Osteocyte (in vitro differentiated cells): ENCODE measurements around the gene EBF4. TPM values are rescaled to one million over a fixed set of nuclear protein-coding genes. Genes with fewer than 3 reads are reported as not detected.

Experiments used
- DNase-seq: peaks from one replicate; pipeline ENCODE4 v3.0.0; 2021; ENCODE audit warnings: mixed read lengths; ENCODE audit not compliant: unreplicated experiment; ENCODE audit errors: extremely low spot score
- H3K27ac Mint-ChIP-seq: one replicate; pipeline ENCODE4 v1.8.0; 2021; ENCODE audit warnings: mild to moderate bottlenecking, mixed read lengths; ENCODE audit not compliant: unreplicated experiment
- H3K27me3 Mint-ChIP-seq: one replicate; pipeline ENCODE4 v1.8.0; 2021; ENCODE audit warnings: mixed read lengths; ENCODE audit not compliant: unreplicated experiment
- H3K36me3 Mint-ChIP-seq: one replicate; pipeline ENCODE4 v1.8.0; 2021; ENCODE audit warnings: mixed read lengths; ENCODE audit not compliant: unreplicated experiment
- H3K4me1 Mint-ChIP-seq: one replicate; pipeline ENCODE4 v1.8.0; 2021; ENCODE audit warnings: mixed read lengths; ENCODE audit not compliant: unreplicated experiment
- H3K4me3 Mint-ChIP-seq: one replicate; pipeline ENCODE4 v1.8.0; 2021; ENCODE audit warnings: mild to moderate bottlenecking, moderate library complexity, mixed read lengths; ENCODE audit not compliant: unreplicated experiment
- H3K9me3 Mint-ChIP-seq: one replicate; pipeline ENCODE4 v1.8.0; 2021; ENCODE audit warnings: mixed read lengths; ENCODE audit not compliant: unreplicated experiment
- CTCF ChIP-seq: fragments of 200-600 bp; sonication (generic); IDR thresholded peaks from 2 replicates; pipeline ENCODE4 v1.5.0; 2021; ENCODE audit warnings: antibody characterized with exemption, mild to moderate bottlenecking, moderate library complexity
- total RNA-seq: library from RNA; stranded (reverse); gene quantifications from 2 replicates; pipeline ENCODE4 v1.2.1, GENCODE V29; 2021

The EBF4 gene
- total RNA-seq, 1 donor from 2014 or later: 12.8 TPM

DNA sequence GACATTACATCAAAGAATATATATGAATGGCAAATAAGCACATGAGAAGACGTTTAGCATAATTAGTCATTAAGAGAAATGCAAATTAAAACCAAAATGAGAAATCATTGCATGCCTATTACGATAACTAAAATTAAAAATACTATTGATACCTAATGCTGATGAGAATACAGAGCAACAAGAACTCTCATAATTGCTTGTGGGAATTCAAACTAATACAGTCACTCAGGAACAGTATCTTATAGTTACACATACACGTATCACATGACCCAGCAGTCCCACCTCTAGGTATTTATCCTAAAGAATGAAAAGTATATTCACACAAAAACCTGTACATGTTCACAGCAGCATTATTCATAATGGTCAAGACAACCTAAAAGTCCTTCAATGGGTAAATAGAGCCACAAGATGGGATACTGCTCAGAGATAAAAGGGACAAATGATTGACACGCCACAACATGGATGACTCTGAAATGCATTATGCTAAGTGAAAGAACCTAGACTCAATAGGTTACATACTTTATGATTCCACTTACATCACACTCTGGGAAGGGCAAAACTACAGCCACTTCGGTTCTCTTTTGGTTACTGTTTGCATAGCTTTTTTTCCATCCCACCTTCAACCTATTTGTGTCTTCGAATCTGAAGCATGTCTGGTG lies 91.5 kb downstream of the EBF4 start:
- H3K27ac Mint-ChIP-seq: no peak overlapping the region
- DNase-seq: no peak
- no peak overlapping the region for H3K4me3 Mint-ChIP-seq
- no peaks in the 10 kb centered on the region for H3K9me3 Mint-ChIP-seq
- peaks cover 56% of the 10 kb centered on the region for H3K27me3 Mint-ChIP-seq
- H3K36me3 Mint-ChIP-seq: peaks cover 2% of the 10 kb centered on the region
- no peak for TF ChIP-seq CTCF
- H3K4me1 Mint-ChIP-seq: no peaks in the 10 kb centered on the region

- TF ChIP-seq CTCF: no peak
- no peak overlapping the region for H3K27ac Mint-ChIP-seq
- H3K27me3 Mint-ChIP-seq: peaks cover 22% of the 10 kb centered on the region
- DNase-seq: no peak
- peaks cover 2% of the 10 kb centered on the region for H3K36me3 Mint-ChIP-seq
- H3K9me3 Mint-ChIP-seq: no peaks in the 10 kb centered on the region
- no peaks in the 10 kb centered on the region for H3K4me1 Mint-ChIP-seq
- H3K4me3 Mint-ChIP-seq: no peak overlapping the region
Observed at GRCh38 chr20:2793471-2793870, 100.9 kb downstream of the EBF4 start.

- Mint-ChIP-seq H3K27ac (no peak overlapping the region), H3K36me3 (peaks cover 2% of the 10 kb centered on the region), H3K9me3 (no peaks in the 10 kb centered on the region), H3K4me1 (peaks cover 6% of the 10 kb centered on the region), H3K27me3 (peaks cover 16% of the 10 kb centered on the region), H3K4me3 (no peak overlapping the region)
- TF ChIP-seq CTCF: no peak
- no peak for DNase-seq
Observed at GRCh38 chr20:2794202-2794748, 101.7 kb downstream of the EBF4 start.

GRCh38 chr20:2794866-2795447 lies 102.4 kb downstream of the EBF4 start:
- Mint-ChIP-seq H3K27me3 (peaks cover 11% of the 10 kb centered on the region), H3K4me1 (peaks cover 13% of the 10 kb centered on the region), H3K4me3 (no peak overlapping the region), H3K9me3 (no peaks in the 10 kb centered on the region), H3K36me3 (peaks cover 2% of the 10 kb centered on the region), H3K27ac (no peak overlapping the region)
- DNase-seq: no peak
- TF ChIP-seq CTCF: no peak

DNA sequence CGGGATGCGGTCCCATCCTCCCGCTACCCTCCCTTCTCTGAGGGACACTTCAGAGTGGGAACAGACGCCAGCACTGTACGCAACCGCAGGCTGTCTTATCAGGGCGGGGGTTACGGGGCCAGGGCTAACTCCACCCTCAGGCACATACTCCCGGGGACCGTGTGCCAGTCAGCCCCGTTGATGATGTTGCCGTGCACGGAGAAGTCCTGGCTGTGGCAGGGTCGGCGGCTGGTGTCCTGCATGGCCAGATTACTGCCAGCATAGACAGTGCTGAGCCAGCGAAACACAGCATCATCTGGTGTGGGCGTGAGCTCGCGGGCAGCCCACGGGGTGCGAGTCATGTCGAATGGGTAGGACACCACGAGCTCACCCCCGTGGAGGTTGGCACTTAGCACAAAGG lies 102.9 kb downstream of the EBF4 start:
- Mint-ChIP-seq H3K36me3 (peaks cover 2% of the 10 kb centered on the region), H3K9me3 (no peaks in the 10 kb centered on the region), H3K4me1 (peaks cover 15% of the 10 kb centered on the region), H3K4me3 (no peak overlapping the region), H3K27ac (no peak overlapping the region), H3K27me3 (peaks cover 9% of the 10 kb centered on the region)
- TF ChIP-seq CTCF: no peak
- no peak for DNase-seq
